ENCODE results near the gene AHR.

DNA sequence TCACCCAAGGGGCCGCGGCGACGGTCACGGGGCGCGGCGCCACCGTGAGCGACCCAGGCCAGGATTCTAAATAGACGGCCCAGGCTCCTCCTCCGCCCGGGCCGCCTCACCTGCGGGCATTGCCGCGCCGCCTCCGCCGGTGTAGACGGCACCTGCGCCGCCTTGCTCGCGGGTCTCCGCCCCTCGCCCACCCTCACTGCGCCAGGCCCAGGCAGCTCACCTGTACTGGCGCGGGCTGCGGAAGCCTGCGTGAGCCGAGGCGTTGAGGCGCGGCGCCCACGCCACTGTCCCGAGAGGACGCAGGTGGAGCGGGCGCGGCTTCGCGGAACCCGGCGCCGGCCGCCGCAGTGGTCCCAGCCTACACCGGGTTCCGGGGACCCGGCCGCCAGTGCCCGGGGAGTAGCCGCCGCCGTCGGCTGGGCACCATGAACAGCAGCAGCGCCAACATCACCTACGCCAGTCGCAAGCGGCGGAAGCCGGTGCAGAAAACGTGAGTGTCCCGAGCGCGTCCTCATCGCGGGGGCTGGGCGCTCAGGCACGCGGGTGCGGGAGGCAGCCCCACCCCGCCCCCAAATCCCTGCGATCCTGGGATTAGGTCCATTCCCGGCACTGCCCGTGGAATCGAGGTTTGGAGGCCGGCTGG, 509 bp downstream of the AHR start:
- TF ChIP-seq EZH2 (IDR thresholded peaks at IDR 0.05; ENCODE audit: low read length, unreplicated experiment): no peak
- TF ChIP-seq, protein P1, sequence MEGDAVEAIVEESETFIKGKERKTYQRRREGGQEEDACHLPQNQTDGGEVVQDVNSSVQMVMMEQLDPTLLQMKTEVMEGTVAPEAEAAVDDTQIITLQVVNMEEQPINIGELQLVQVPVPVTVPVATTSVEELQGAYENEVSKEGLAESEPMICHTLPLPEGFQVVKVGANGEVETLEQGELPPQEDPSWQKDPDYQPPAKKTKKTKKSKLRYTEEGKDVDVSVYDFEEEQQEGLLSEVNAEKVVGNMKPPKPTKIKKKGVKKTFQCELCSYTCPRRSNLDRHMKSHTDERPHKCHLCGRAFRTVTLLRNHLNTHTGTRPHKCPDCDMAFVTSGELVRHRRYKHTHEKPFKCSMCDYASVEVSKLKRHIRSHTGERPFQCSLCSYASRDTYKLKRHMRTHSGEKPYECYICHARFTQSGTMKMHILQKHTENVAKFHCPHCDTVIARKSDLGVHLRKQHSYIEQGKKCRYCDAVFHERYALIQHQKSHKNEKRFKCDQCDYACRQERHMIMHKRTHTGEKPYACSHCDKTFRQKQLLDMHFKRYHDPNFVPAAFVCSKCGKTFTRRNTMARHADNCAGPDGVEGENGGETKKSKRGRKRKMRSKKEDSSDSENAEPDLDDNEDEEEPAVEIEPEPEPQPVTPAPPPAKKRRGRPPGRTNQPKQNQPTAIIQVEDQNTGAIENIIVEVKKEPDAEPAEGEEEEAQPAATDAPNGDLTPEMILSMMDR (conservative IDR thresholded peaks at IDR 0.05; ENCODE audit: low read depth, low read length): no peak

Data from PC-3 (cell line).